Measurements from ENCODE around the gene TLR6. TPM values are rescaled to one million over a fixed set of nuclear protein-coding genes. Genes with fewer than 3 reads are reported as not detected.
A peak's percentile ranks its signal among the peaks of the same experiment; 100 is the strongest.

TLR6 gene
- total RNA-seq, 1 donor = 9.2 TPM

- H3K4me1 ChIP-seq (ENCODE audit: insufficient read depth, low read length) = peaks cover 45% of the 10 kb centered on the region
- no peaks in the 10 kb centered on the region for H3K9me3 ChIP-seq (ENCODE audit: low read depth, low read length)
- no peaks in the 10 kb centered on the region for H3K27me3 ChIP-seq (ENCODE audit: insufficient read depth, low read length)
- peak overlapping the region; percentile 48 for H3K4me3 ChIP-seq (ENCODE audit: low read length)
Observed at GRCh38 chr4:38856046-38856445, 571 bp downstream of the TLR6 start.

GRCh38 chr4:38855466-38855865 is 1.2 kb downstream of the TLR6 start:
- H3K4me3 ChIP-seq (ENCODE audit: low read length) = peak overlapping the region; percentile 48

GRCh38 chr4:38846015-38846414 is 10.6 kb downstream of the TLR6 start:
- no peaks in the 10 kb centered on the region for H3K27me3 ChIP-seq (ENCODE audit: insufficient read depth, low read length)

More at GRCh38 chr4:38855466-38855865, 1.2 kb downstream of the TLR6 start:
- H3K4me1 ChIP-seq (ENCODE audit: insufficient read depth, low read length) = peaks cover 39% of the 10 kb centered on the region
- no peaks in the 10 kb centered on the region for H3K27me3 ChIP-seq (ENCODE audit: insufficient read depth, low read length)
- H3K9me3 ChIP-seq (ENCODE audit: low read depth, low read length) = no peaks in the 10 kb centered on the region

DNA sequence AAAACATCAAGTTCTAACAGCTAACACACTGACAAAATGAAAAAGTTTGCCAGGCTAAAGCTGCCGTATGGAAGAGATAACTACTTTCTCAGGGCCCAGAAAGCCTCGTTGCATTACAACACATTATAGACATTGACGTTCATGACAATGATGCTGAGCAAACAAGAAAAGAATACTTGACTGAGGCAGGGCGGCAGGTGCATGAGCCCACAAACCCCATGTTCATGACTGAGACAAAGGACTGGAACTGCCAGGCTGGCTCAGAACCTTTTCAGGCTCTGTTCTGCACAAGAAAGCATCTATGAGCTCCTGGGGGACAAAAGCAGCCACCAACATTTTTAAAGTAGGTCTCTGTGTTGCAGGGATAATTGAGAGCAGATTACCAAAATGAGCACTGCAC is 13.6 kb downstream of the TLR6 start:
- no peak overlapping the region for H3K4me3 ChIP-seq (ENCODE audit: low read length)
- H3K9me3 ChIP-seq (ENCODE audit: low read depth, low read length) = no peaks in the 10 kb centered on the region
- peaks cover 20% of the 10 kb centered on the region for H3K4me1 ChIP-seq (ENCODE audit: insufficient read depth, low read length)
- H3K27me3 ChIP-seq (ENCODE audit: insufficient read depth, low read length) = no peaks in the 10 kb centered on the region

More at GRCh38 chr4:38846015-38846414, 10.6 kb downstream of the TLR6 start:
- H3K9me3 ChIP-seq (ENCODE audit: low read depth, low read length) = no peaks in the 10 kb centered on the region
- no peak overlapping the region for H3K4me3 ChIP-seq (ENCODE audit: low read length)
- peaks cover 20% of the 10 kb centered on the region for H3K4me1 ChIP-seq (ENCODE audit: insufficient read depth, low read length)

DNA sequence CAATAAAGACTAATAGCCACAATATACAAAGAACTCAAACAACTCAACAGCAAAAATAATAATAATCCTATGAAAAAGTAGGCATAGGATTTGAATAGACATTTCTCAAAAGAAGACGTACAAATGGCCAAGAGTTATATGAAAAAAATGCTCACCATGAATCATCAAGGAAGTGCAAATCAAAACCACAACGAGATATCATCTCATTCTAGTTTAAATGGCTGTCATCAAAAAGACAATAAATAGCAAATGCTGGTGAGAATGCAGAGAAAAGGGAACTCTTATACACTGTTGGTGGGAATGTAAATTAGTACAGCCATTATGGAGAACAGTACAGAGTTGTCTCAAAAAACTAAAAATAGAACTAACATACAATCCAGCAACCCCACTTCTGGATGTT is 18.8 kb downstream of the TLR6 start:
- H3K4me3 ChIP-seq (ENCODE audit: low read length) = no peak overlapping the region
- H3K27me3 ChIP-seq (ENCODE audit: insufficient read depth, low read length) = no peaks in the 10 kb centered on the region
- peaks cover 16% of the 10 kb centered on the region for H3K9me3 ChIP-seq (ENCODE audit: low read depth, low read length)
- H3K4me1 ChIP-seq (ENCODE audit: insufficient read depth, low read length) = no peaks in the 10 kb centered on the region

GRCh38 chr4:38837334-38837733 is 19.3 kb downstream of the TLR6 start:
- Histone ChIP-seq H3K4me3 (ENCODE audit: low read length) (no peak overlapping the region), H3K9me3 (ENCODE audit: low read depth, low read length) (peaks cover 16% of the 10 kb centered on the region), H3K4me1 (ENCODE audit: insufficient read depth, low read length) (peaks cover 3% of the 10 kb centered on the region), H3K27me3 (ENCODE audit: insufficient read depth, low read length) (no peaks in the 10 kb centered on the region)

DNA sequence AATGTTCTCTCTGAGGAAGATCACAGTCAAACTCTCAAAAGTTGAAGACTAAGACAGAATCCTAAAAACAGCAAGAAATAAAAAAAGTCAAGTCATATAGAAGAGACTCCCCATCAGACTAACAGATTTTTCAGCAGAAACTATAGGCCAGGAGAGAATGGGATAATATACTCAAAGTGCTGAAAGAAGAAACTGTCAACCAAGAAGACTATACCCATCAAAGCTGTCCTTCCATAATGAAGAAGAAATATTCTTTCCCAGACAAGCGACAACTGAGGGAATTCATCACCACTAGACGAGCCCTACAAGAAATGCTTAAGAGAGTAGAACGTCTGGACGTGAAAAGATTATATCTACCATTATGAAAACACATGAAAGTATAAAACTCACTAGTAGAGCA is 22.0 kb downstream of the TLR6 start:
- Histone ChIP-seq H3K4me1 (ENCODE audit: insufficient read depth, low read length) (peaks cover 6% of the 10 kb centered on the region), H3K4me3 (ENCODE audit: low read length) (no peak overlapping the region), H3K9me3 (ENCODE audit: low read depth, low read length) (peaks cover 16% of the 10 kb centered on the region), H3K27me3 (ENCODE audit: insufficient read depth, low read length) (no peaks in the 10 kb centered on the region)

- H3K9me3 ChIP-seq (ENCODE audit: low read depth, low read length) = peaks cover 16% of the 10 kb centered on the region
- no peaks in the 10 kb centered on the region for H3K27me3 ChIP-seq (ENCODE audit: insufficient read depth, low read length)
- no peak overlapping the region for H3K4me3 ChIP-seq (ENCODE audit: low read length)
- peaks cover 6% of the 10 kb centered on the region for H3K4me1 ChIP-seq (ENCODE audit: insufficient read depth, low read length)
Observed at GRCh38 chr4:38832624-38833528, 23.7 kb downstream of the TLR6 start.

- H3K4me3 ChIP-seq (ENCODE audit: low read length) = no peak overlapping the region
- H3K4me1 ChIP-seq (ENCODE audit: insufficient read depth, low read length) = peaks cover 6% of the 10 kb centered on the region
- H3K9me3 ChIP-seq (ENCODE audit: low read depth, low read length) = peaks cover 16% of the 10 kb centered on the region
- no peaks in the 10 kb centered on the region for H3K27me3 ChIP-seq (ENCODE audit: insufficient read depth, low read length)
Observed at GRCh38 chr4:38832206-38832605, 24.4 kb downstream of the TLR6 start.

DNA sequence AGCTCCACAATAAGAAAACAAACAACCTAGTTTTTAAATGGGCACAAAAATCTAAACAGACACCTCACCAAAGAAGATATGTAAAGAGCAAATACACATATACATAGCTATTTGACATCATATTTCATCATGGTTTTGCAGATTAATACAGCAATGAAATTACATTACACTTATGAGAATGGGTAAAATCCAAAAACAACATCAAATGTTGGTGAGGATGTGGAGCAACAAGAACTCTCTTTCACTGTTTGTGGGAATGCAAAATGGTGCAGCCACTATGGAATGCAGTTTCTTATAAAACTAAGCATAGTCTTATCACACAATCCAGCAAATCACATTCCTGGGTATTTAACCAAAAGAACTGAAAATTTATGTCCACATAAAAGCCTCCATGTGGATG is 25.0 kb downstream of the TLR6 start:
- H3K4me3 ChIP-seq (ENCODE audit: low read length) = no peak overlapping the region
- peaks cover 6% of the 10 kb centered on the region for H3K4me1 ChIP-seq (ENCODE audit: insufficient read depth, low read length)
- peaks cover 16% of the 10 kb centered on the region for H3K9me3 ChIP-seq (ENCODE audit: low read depth, low read length)
- no peaks in the 10 kb centered on the region for H3K27me3 ChIP-seq (ENCODE audit: insufficient read depth, low read length)

- no peak overlapping the region for H3K4me3 ChIP-seq (ENCODE audit: low read length)
- H3K4me1 ChIP-seq (ENCODE audit: insufficient read depth, low read length) = peaks cover 6% of the 10 kb centered on the region
- H3K9me3 ChIP-seq (ENCODE audit: low read depth, low read length) = peaks cover under 1% of the 10 kb centered on the region
- no peaks in the 10 kb centered on the region for H3K27me3 ChIP-seq (ENCODE audit: insufficient read depth, low read length)
Observed at GRCh38 chr4:38829237-38829636, 27.4 kb downstream of the TLR6 start.

DNA sequence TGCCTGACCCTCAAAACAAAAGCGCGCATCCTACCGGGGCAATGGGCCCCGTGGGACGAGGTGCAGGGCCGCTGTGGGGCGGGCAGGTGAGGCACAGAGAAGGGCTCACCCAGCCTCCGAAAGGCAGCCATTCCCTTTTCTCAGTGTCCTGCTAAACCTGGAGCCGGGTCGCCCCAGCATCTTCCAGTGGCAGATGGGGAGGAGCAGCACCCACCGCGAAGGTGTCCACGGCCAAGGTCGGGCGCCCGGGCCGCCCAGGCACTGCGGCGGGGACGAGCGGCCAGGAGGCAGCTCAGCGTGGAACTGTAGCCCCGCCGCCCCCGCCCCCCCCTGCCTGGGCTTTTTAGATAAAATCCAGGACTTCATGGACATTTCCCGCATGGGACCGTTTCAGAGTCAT is 32.9 kb downstream of the TLR6 start:
- no peaks in the 10 kb centered on the region for H3K9me3 ChIP-seq (ENCODE audit: low read depth, low read length)
- no peaks in the 10 kb centered on the region for H3K27me3 ChIP-seq (ENCODE audit: insufficient read depth, low read length)
- no peak overlapping the region for H3K4me3 ChIP-seq (ENCODE audit: low read length)
- H3K4me1 ChIP-seq (ENCODE audit: insufficient read depth, low read length) = peaks cover 16% of the 10 kb centered on the region

DNA sequence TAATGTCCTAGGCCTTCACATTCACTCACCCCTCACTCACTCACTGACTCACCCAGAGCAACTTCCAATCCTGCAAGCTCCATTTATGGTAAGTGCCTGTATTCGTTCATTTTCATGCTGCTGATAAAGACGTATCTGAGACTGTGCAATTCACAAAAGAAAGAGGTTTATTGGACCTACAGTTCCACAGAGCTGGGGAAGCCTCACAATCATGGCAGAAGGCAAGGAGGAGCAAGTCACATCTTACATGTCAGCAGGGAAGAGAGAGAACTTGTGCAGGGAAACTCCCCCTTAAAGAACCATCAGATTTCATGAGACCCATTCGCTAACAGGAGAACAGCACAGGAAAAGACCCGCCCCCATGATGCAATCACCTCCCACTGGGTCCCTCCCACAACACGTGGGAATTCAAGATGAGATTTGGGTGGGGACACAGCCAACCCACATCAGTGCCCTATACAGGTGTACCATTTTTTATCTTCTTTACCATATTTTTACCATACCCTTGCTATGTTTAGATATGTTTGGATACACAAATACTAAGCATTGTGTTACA is 33.8 kb downstream of the TLR6 start:
- H3K4me3 ChIP-seq (ENCODE audit: low read length) = no peak overlapping the region
- peaks cover 21% of the 10 kb centered on the region for H3K4me1 ChIP-seq (ENCODE audit: insufficient read depth, low read length)
- H3K27me3 ChIP-seq (ENCODE audit: insufficient read depth, low read length) = no peaks in the 10 kb centered on the region
- H3K9me3 ChIP-seq (ENCODE audit: low read depth, low read length) = no peaks in the 10 kb centered on the region

DNA sequence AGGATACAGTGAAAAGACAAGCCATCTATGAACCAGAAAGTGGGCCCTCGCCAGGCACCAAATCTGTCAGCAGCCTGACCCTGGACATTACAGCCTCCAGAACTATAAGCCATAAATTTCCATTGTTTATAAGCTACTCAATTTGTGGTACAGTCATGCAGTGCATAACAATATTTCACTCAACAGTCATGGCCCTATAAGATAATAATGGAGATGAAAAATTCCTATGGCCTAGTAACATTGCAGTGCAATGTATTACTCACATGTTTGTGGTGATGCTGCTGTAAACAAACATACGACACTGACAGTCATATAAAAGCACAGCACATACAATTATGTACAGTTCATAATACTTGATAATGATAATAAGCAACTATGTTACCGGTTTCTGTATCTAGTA is 34.9 kb downstream of the TLR6 start:
- Histone ChIP-seq H3K9me3 (ENCODE audit: low read depth, low read length) (no peaks in the 10 kb centered on the region), H3K27me3 (ENCODE audit: insufficient read depth, low read length) (no peaks in the 10 kb centered on the region), H3K4me1 (ENCODE audit: insufficient read depth, low read length) (peaks cover 25% of the 10 kb centered on the region), H3K4me3 (ENCODE audit: low read length) (no peak overlapping the region)

GRCh38 chr4:38820329-38821061 is 36.1 kb downstream of the TLR6 start:
- no peak overlapping the region for H3K4me3 ChIP-seq (ENCODE audit: low read length)
- no peaks in the 10 kb centered on the region for H3K27me3 ChIP-seq (ENCODE audit: insufficient read depth, low read length)
- peaks cover 38% of the 10 kb centered on the region for H3K4me1 ChIP-seq (ENCODE audit: insufficient read depth, low read length)
- no peaks in the 10 kb centered on the region for H3K9me3 ChIP-seq (ENCODE audit: low read depth, low read length)

All from mononuclear cell (primary cell).